Measurements from ENCODE around the gene LECT2.

DNA sequence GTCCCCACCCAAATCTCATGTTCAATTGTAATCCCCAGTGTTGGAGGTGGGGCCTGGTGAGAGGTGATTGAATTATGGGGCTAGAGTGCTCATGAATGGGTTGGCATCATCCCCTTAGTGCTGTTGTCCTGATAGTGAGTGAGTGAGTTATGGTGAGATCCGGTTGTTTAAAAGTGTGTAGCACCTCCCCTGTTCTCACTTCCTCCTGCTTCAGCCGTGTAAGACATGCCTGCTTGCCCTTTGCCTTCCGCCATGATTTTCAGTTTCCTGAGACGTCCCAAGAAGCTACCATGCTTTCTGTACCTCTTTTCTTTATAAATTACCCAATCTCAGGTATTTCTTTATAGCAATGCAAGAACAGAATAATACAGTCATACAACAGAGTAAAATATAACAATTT, 742 bp upstream of the LECT2 start:
- TF ChIP-seq, protein P1, sequence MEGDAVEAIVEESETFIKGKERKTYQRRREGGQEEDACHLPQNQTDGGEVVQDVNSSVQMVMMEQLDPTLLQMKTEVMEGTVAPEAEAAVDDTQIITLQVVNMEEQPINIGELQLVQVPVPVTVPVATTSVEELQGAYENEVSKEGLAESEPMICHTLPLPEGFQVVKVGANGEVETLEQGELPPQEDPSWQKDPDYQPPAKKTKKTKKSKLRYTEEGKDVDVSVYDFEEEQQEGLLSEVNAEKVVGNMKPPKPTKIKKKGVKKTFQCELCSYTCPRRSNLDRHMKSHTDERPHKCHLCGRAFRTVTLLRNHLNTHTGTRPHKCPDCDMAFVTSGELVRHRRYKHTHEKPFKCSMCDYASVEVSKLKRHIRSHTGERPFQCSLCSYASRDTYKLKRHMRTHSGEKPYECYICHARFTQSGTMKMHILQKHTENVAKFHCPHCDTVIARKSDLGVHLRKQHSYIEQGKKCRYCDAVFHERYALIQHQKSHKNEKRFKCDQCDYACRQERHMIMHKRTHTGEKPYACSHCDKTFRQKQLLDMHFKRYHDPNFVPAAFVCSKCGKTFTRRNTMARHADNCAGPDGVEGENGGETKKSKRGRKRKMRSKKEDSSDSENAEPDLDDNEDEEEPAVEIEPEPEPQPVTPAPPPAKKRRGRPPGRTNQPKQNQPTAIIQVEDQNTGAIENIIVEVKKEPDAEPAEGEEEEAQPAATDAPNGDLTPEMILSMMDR (IDR thresholded peaks at IDR 0.05) = no peak
- TF ChIP-seq, protein P2, sequence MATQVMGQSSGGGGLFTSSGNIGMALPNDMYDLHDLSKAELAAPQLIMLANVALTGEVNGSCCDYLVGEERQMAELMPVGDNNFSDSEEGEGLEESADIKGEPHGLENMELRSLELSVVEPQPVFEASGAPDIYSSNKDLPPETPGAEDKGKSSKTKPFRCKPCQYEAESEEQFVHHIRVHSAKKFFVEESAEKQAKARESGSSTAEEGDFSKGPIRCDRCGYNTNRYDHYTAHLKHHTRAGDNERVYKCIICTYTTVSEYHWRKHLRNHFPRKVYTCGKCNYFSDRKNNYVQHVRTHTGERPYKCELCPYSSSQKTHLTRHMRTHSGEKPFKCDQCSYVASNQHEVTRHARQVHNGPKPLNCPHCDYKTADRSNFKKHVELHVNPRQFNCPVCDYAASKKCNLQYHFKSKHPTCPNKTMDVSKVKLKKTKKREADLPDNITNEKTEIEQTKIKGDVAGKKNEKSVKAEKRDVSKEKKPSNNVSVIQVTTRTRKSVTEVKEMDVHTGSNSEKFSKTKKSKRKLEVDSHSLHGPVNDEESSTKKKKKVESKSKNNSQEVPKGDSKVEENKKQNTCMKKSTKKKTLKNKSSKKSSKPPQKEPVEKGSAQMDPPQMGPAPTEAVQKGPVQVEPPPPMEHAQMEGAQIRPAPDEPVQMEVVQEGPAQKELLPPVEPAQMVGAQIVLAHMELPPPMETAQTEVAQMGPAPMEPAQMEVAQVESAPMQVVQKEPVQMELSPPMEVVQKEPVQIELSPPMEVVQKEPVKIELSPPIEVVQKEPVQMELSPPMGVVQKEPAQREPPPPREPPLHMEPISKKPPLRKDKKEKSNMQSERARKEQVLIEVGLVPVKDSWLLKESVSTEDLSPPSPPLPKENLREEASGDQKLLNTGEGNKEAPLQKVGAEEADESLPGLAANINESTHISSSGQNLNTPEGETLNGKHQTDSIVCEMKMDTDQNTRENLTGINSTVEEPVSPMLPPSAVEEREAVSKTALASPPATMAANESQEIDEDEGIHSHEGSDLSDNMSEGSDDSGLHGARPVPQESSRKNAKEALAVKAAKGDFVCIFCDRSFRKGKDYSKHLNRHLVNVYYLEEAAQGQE (IDR thresholded peaks at IDR 0.05; ENCODE audit: insufficient read depth in 1 of 2, low read depth in 2 of 2, low read length in 1 of 2) = no peak
- TF ChIP-seq POLR2AphosphoS5 (IDR thresholded peaks at IDR 0.05; ENCODE audit: low read depth, low read length) (no peak), SIN3A (IDR thresholded peaks at IDR 0.05; ENCODE audit: borderline replicate concordance, insufficient read depth, low read depth, low read length) (no peak)
